GM21423 (cell line): ENCODE results near the gene GLA.

Experiments used
- ATAC-seq: cut with Tn5 transposase; IDR thresholded peaks from one replicate; pipeline ENCODE4 v1.9.1; 2021; ENCODE audit warnings: mild to moderate bottlenecking, moderate library complexity; ENCODE audit not compliant: unreplicated experiment

The GLA gene

GRCh38 chrX:101398694-101399093, 9.0 kb downstream of the GLA start:
- no peak for ATAC-seq

GRCh38 chrX:101397779-101398178, 9.9 kb downstream of the GLA start:
- ATAC-seq: no peak

GRCh38 chrX:101395789-101396188, 11.9 kb downstream of the GLA start:
- no peak for ATAC-seq

GRCh38 chrX:101394372-101394771, 13.4 kb downstream of the GLA start:
- no peak for ATAC-seq

- ATAC-seq: no peak
These were observed 14.0 kb downstream of the GLA start for GRCh38 chrX:101393530-101394305.

GRCh38 chrX:101391831-101392230, 15.9 kb downstream of the GLA start:
- ATAC-seq: no peak

GRCh38 chrX:101390664-101391525, 16.8 kb downstream of the GLA start, which contains the start of gene RPL36A:
Gene RPL36A, plus strand, starts transcription at chrX:101391011. Its CDS starts 33 bp downstream, at chrX:101391044.
- ATAC-seq: peak; percentile 82

GRCh38 chrX:101388604-101389003, 19.1 kb downstream of the GLA start:
- no peak for ATAC-seq

GRCh38 chrX:101386542-101386885, 21.2 kb downstream of the GLA start:
- no peak for ATAC-seq

GRCh38 chrX:101385795-101386541, 21.8 kb downstream of the GLA start, which contains the start of gene BTK:
Gene BTK, minus strand, starts transcription at chrX:101386191. Its CDS starts 10,907 bp downstream, at chrX:101375284.
- ATAC-seq: peak; percentile 58

GRCh38 chrX:101385026-101385684, 22.6 kb downstream of the GLA start:
- ATAC-seq: no peak

- peak; percentile 76 for ATAC-seq
These were observed 24.0 kb downstream of the GLA start for GRCh38 chrX:101383679-101384205.

- no peak for ATAC-seq
These were observed 30.2 kb downstream of the GLA start for GRCh38 chrX:101377547-101377946.

GRCh38 chrX:101370888-101371504, 36.7 kb downstream of the GLA start:
- peak; percentile 69 for ATAC-seq

- ATAC-seq: no peak
These were observed 38.0 kb downstream of the GLA start for GRCh38 chrX:101369687-101370086.

GRCh38 chrX:101368800-101369199, 38.9 kb downstream of the GLA start:
- ATAC-seq: no peak

- ATAC-seq: no peak
These were observed 42.4 kb downstream of the GLA start for GRCh38 chrX:101365301-101365795.

GRCh38 chrX:101362757-101363156, 45.0 kb downstream of the GLA start:
- ATAC-seq: no peak

GRCh38 chrX:101362116-101362515, 45.6 kb downstream of the GLA start:
- ATAC-seq: no peak

GRCh38 chrX:101360390-101360789, 47.3 kb downstream of the GLA start:
- no peak for ATAC-seq
